Ishikawa (cell line): ENCODE results near the gene RB1.

Source experiments
- CEBPB ChIP-seq: IDR thresholded peaks from 2 replicates; pipeline ENCODE4 v1.6.1; 2012
- CREB1 ChIP-seq: IDR thresholded peaks from 2 replicates; pipeline ENCODE4 v1.6.1; 2012; ENCODE audit warnings: low read depth
- EGR1 ChIP-seq: IDR thresholded peaks from 2 replicates; pipeline ENCODE4 v1.6.1; 2012
- EP300 ChIP-seq: IDR thresholded peaks from 2 replicates; pipeline ENCODE4 v1.6.1; 2012; ENCODE audit warnings: borderline replicate concordance
- FOXM1 ChIP-seq: IDR thresholded peaks from 2 replicates; pipeline ENCODE4 v1.6.1; 2012; ENCODE audit warnings: low read depth, borderline replicate concordance
- MAX ChIP-seq: IDR thresholded peaks from 2 replicates; pipeline ENCODE4 v1.6.1; 2012
- RAD21 ChIP-seq: IDR thresholded peaks from 2 replicates; pipeline ENCODE4 v1.6.1; 2012; ENCODE audit warnings: low read depth
- REST ChIP-seq: IDR thresholded peaks from 2 replicates; pipeline ENCODE4 v1.6.1; 2012; ENCODE audit warnings: low read depth, mild to moderate bottlenecking
- TAF1 ChIP-seq: IDR thresholded peaks from 2 replicates; pipeline ENCODE4 v1.6.1; 2012; ENCODE audit warnings: low read depth, mild to moderate bottlenecking
- TCF12 ChIP-seq: IDR thresholded peaks from 2 replicates; pipeline ENCODE4 v1.6.1; 2012; ENCODE audit warnings: low read depth
- TEAD4 ChIP-seq: IDR thresholded peaks from 2 replicates; pipeline ENCODE4 v1.6.1; 2012
- USF1 ChIP-seq: IDR thresholded peaks from 2 replicates; pipeline ENCODE4 v1.6.1; 2012
- YY1 ChIP-seq: IDR thresholded peaks from 2 replicates; pipeline ENCODE4 v1.6.1; 2012; ENCODE audit warnings: low read depth
- ZBTB7A ChIP-seq: IDR thresholded peaks from 2 replicates; pipeline ENCODE4 v1.6.1; 2012; ENCODE audit warnings: low read depth

GRCh38 chr13:48346583-48346982, 43.0 kb downstream of the RB1 start:
- TF ChIP-seq TEAD4 (no peak), EP300 (no peak), ZBTB7A (no peak), REST (no peak), CEBPB (no peak), RAD21 (no peak), YY1 (no peak), EGR1 (no peak), MAX (no peak), TAF1 (no peak), CREB1 (no peak), USF1 (no peak), TCF12 (no peak), FOXM1 (no peak)
